ENCODE data around the gene RLN2.
A peak's percentile ranks its signal among the peaks of the same experiment; 100 is the strongest.
"Not testable (repeated sequence)": the region's sequence is repeated elsewhere in the genome, so short reads cannot be mapped to it uniquely, and the experiment has no call there.

Gene RLN2

GRCh38 chr9:5321058-5321457 is 16.5 kb upstream of the RLN2 start:
- Histone ChIP-seq H3K9me3 (ENCODE audit: control insufficient read depth, low read length) (no peaks in the 10 kb centered on the region), H3K4me3 (ENCODE audit: insufficient read depth, low read depth, low read length, poor library complexity, severe bottlenecking) (no peak overlapping the region)

GRCh38 chr9:5316406-5316805 is 11.9 kb upstream of the RLN2 start:
- not testable (repeated sequence) for H3K4me3 ChIP-seq (ENCODE audit: insufficient read depth, low read depth, low read length, poor library complexity, severe bottlenecking); H3K4me1 ChIP-seq (ENCODE audit: control insufficient read depth, insufficient read depth, low read length, poor library complexity, severe bottlenecking); H3K36me3 ChIP-seq (ENCODE audit: control insufficient read depth, insufficient read depth, low read length); H3K27ac ChIP-seq (ENCODE audit: insufficient read depth, low read length, poor library complexity, severe bottlenecking); H3K27me3 ChIP-seq (replicated peaks; ENCODE audit: control insufficient read depth, insufficient read depth, low read length, poor library complexity, severe bottlenecking); DNase-seq; H3K9me3 ChIP-seq (ENCODE audit: control insufficient read depth, low read length)

More at GRCh38 chr9:5321058-5321457, 16.5 kb upstream of the RLN2 start:
- DNase-seq: no peak
- Histone ChIP-seq H3K36me3 (ENCODE audit: control insufficient read depth, insufficient read depth, low read length) (no peaks in the 10 kb centered on the region), H3K4me1 (ENCODE audit: control insufficient read depth, insufficient read depth, low read length, poor library complexity, severe bottlenecking) (peaks cover 3% of the 10 kb centered on the region), H3K27ac (ENCODE audit: insufficient read depth, low read length, poor library complexity, severe bottlenecking) (no peak overlapping the region), H3K27me3 (replicated peaks; ENCODE audit: control insufficient read depth, insufficient read depth, low read length, poor library complexity, severe bottlenecking) (no peaks in the 10 kb centered on the region)

DNA sequence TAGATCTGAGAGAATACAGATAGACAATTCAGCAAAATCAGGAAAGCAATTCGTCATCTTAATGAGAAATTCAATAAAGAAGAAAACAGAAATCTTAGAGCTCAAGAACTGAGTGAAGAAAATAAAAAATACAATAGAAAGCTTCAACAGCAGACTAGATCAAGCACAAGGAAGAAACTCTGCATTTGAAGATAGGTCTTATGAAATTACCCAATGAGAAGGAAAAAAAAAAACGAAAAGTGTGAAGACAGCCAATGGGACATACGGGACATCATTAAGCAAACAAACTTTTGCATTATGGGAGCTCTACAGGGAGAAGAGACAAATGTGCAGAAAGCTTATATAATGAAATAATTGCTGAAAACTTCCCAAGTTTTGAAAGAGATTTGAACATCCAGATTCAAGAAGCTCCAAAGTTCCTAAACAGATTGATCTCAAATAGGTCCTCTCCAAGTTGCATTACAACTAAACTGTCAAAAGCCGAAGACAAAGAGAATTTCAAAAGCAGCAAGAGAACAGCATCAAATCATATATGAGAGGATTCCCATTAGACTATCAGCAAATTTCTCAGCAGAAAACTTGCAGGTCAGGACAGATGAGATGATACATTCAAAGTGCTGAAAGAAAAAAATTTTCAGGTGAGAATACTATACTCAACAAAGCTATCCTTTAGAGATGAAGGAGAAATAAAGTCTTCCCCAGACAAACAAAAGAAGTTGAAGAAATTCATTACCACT is 10.8 kb upstream of the RLN2 start:
- peaks cover 6% of the 10 kb centered on the region for H3K9me3 ChIP-seq (ENCODE audit: control insufficient read depth, low read length)
- DNase-seq: no peak
- no peaks in the 10 kb centered on the region for H3K36me3 ChIP-seq (ENCODE audit: control insufficient read depth, insufficient read depth, low read length)
- H3K4me3 ChIP-seq (ENCODE audit: insufficient read depth, low read depth, low read length, poor library complexity, severe bottlenecking): no peak overlapping the region
- H3K27me3 ChIP-seq (replicated peaks; ENCODE audit: control insufficient read depth, insufficient read depth, low read length, poor library complexity, severe bottlenecking): no peaks in the 10 kb centered on the region
- H3K27ac ChIP-seq (ENCODE audit: insufficient read depth, low read length, poor library complexity, severe bottlenecking): no peak overlapping the region
- no peaks in the 10 kb centered on the region for H3K4me1 ChIP-seq (ENCODE audit: control insufficient read depth, insufficient read depth, low read length, poor library complexity, severe bottlenecking)

DNA sequence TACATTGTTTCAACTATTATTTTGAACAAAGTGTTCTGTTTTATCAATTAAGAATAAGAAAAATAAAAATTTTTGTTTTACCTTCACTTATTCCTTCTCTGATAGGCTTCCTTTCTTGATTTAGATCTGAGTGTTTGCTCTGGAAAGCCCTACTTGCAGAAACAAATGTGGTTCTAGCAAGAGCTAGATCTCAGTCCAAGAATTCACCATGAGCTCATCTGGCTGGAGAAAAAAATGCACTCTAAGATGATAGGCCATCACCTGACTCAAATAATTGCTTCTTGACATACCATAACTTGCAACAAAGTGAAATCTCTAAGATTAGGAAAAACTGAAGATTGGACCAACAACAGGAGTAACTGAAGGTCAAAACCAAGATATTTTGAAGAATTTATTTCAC is 6.3 kb upstream of the RLN2 start:
- Histone ChIP-seq H3K4me3 (ENCODE audit: insufficient read depth, low read depth, low read length, poor library complexity, severe bottlenecking) (no peak overlapping the region), H3K9me3 (ENCODE audit: control insufficient read depth, low read length) (peaks cover 6% of the 10 kb centered on the region), H3K36me3 (ENCODE audit: control insufficient read depth, insufficient read depth, low read length) (no peaks in the 10 kb centered on the region), H3K27ac (ENCODE audit: insufficient read depth, low read length, poor library complexity, severe bottlenecking) (no peak overlapping the region), H3K4me1 (ENCODE audit: control insufficient read depth, insufficient read depth, low read length, poor library complexity, severe bottlenecking) (peaks cover 2% of the 10 kb centered on the region), H3K27me3 (replicated peaks; ENCODE audit: control insufficient read depth, insufficient read depth, low read length, poor library complexity, severe bottlenecking) (no peaks in the 10 kb centered on the region)
- DNase-seq: no peak

DNA sequence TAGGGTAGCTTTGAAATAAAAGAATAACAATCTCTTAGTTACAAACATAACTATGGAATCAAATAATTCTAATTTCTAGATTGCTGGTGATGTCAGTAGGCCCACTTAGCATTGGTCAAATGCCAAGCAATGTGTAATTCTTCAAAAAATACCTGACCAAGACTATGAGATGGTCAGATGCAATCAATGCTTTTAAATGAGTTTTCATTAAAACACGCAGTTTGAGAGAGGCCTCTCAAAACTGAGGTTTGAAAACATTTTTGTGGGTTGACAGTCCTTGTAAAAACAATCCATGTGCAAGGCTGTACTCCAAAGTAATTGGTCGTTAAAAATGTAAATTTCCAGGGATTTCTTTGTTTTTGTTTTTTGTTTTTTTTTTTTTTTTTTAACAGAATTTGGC is 1.2 kb upstream of the RLN2 start:
- no peaks in the 10 kb centered on the region for H3K9me3 ChIP-seq (ENCODE audit: control insufficient read depth, low read length)
- no peak overlapping the region for H3K4me3 ChIP-seq (ENCODE audit: insufficient read depth, low read depth, low read length, poor library complexity, severe bottlenecking)
- H3K4me1 ChIP-seq (ENCODE audit: control insufficient read depth, insufficient read depth, low read length, poor library complexity, severe bottlenecking): peaks cover 8% of the 10 kb centered on the region
- H3K27ac ChIP-seq (ENCODE audit: insufficient read depth, low read length, poor library complexity, severe bottlenecking): no peak overlapping the region
- H3K36me3 ChIP-seq (ENCODE audit: control insufficient read depth, insufficient read depth, low read length): no peaks in the 10 kb centered on the region
- no peaks in the 10 kb centered on the region for H3K27me3 ChIP-seq (replicated peaks; ENCODE audit: control insufficient read depth, insufficient read depth, low read length, poor library complexity, severe bottlenecking)
- DNase-seq: no peak

- peak in 2 of 3 donors; percentile 3 to 16 for DNase-seq
- Histone ChIP-seq H3K36me3 (ENCODE audit: control insufficient read depth, insufficient read depth, low read length) (no peaks in the 10 kb centered on the region), H3K9me3 (ENCODE audit: control insufficient read depth, low read length) (no peaks in the 10 kb centered on the region), H3K27ac (ENCODE audit: insufficient read depth, low read length, poor library complexity, severe bottlenecking) (no peak overlapping the region), H3K4me3 (ENCODE audit: insufficient read depth, low read depth, low read length, poor library complexity, severe bottlenecking) (no peak overlapping the region), H3K27me3 (replicated peaks; ENCODE audit: control insufficient read depth, insufficient read depth, low read length, poor library complexity, severe bottlenecking) (no peaks in the 10 kb centered on the region), H3K4me1 (ENCODE audit: control insufficient read depth, insufficient read depth, low read length, poor library complexity, severe bottlenecking) (peaks cover 5% of the 10 kb centered on the region)
Measured at GRCh38 chr9:5301544-5301943, 3.0 kb downstream of the RLN2 start.

DNA sequence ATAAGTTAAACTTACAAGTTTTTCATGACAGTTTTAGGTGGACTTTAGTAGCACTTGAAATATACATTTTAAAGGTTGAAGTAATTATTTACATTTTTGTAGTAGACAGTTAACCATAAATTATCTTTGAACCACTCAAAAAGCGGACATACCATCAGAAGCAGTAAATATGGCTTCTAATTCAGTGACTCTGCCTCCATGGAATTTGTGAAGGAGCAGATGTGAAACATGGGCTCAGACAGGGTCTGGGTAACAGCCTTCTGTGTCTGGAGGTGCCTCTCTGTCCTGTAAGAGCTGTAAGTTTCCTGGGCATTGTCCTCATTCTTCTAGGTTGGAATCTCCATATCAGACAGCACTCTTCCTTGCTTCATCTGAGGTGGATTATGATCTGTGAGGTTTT is 12.4 kb downstream of the RLN2 start:
- Histone ChIP-seq H3K9me3 (ENCODE audit: control insufficient read depth, low read length) (no peaks in the 10 kb centered on the region), H3K4me3 (ENCODE audit: insufficient read depth, low read depth, low read length, poor library complexity, severe bottlenecking) (no peak overlapping the region), H3K27me3 (replicated peaks; ENCODE audit: control insufficient read depth, insufficient read depth, low read length, poor library complexity, severe bottlenecking) (no peaks in the 10 kb centered on the region), H3K4me1 (ENCODE audit: control insufficient read depth, insufficient read depth, low read length, poor library complexity, severe bottlenecking) (no peaks in the 10 kb centered on the region), H3K36me3 (ENCODE audit: control insufficient read depth, insufficient read depth, low read length) (no peaks in the 10 kb centered on the region), H3K27ac (ENCODE audit: insufficient read depth, low read length, poor library complexity, severe bottlenecking) (no peak overlapping the region)
- DNase-seq: no peak

DNA sequence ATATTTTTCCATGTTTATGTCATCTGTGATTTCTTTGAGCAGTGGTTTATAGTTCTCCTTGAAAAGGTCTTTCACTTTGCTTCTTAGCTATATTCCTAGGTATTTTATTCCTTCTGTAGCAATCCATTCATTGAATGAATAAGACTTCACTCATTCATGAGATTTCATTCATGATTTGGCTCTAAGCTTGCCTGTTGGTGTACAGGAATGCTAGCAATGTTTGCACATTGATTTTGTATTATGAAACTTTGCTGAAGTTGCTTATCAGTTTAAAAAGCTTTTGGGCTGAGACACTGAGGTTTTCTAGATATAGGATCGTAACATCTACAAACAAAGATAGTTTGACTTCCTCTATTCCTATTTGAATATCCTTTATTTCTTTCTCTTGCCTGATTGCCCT is 15.9 kb downstream of the RLN2 start:
- no peaks in the 10 kb centered on the region for H3K9me3 ChIP-seq (ENCODE audit: control insufficient read depth, low read length)
- H3K36me3 ChIP-seq (ENCODE audit: control insufficient read depth, insufficient read depth, low read length): no peaks in the 10 kb centered on the region
- no peak overlapping the region for H3K27ac ChIP-seq (ENCODE audit: insufficient read depth, low read length, poor library complexity, severe bottlenecking)
- no peak for DNase-seq
- no peaks in the 10 kb centered on the region for H3K4me1 ChIP-seq (ENCODE audit: control insufficient read depth, insufficient read depth, low read length, poor library complexity, severe bottlenecking)
- H3K4me3 ChIP-seq (ENCODE audit: insufficient read depth, low read depth, low read length, poor library complexity, severe bottlenecking): no peak overlapping the region
- H3K27me3 ChIP-seq (replicated peaks; ENCODE audit: control insufficient read depth, insufficient read depth, low read length, poor library complexity, severe bottlenecking): no peaks in the 10 kb centered on the region

GRCh38 chr9:5286262-5286661 is 18.3 kb downstream of the RLN2 start:
- Histone ChIP-seq H3K4me1 (ENCODE audit: control insufficient read depth, insufficient read depth, low read length, poor library complexity, severe bottlenecking) (no peaks in the 10 kb centered on the region), H3K4me3 (ENCODE audit: insufficient read depth, low read depth, low read length, poor library complexity, severe bottlenecking) (no peak overlapping the region), H3K9me3 (ENCODE audit: control insufficient read depth, low read length) (no peaks in the 10 kb centered on the region), H3K27ac (ENCODE audit: insufficient read depth, low read length, poor library complexity, severe bottlenecking) (no peak overlapping the region), H3K36me3 (ENCODE audit: control insufficient read depth, insufficient read depth, low read length) (no peaks in the 10 kb centered on the region), H3K27me3 (replicated peaks; ENCODE audit: control insufficient read depth, insufficient read depth, low read length, poor library complexity, severe bottlenecking) (no peaks in the 10 kb centered on the region)
- DNase-seq: no peak

DNA sequence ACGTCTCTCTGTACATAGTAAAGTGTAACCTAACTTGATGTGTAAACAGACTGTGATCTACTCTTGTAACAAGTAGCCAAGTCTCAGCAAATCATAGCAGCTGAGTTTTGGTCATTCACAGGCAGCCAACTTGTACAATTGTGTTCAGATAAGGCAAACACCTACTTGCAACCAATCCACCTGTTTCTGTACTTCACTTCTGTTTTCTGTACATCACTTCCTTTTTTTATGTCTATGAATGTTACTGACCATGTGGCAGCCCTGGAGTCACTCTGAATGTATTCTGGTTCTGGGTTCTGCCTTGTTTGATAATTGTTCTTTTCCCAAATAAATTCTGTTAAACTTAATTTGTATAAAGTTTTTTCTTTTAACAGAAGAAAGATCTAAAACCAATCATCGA is 26.0 kb downstream of the RLN2 start:
- no peaks in the 10 kb centered on the region for H3K9me3 ChIP-seq (ENCODE audit: control insufficient read depth, low read length)
- H3K4me3 ChIP-seq (ENCODE audit: insufficient read depth, low read depth, low read length, poor library complexity, severe bottlenecking): no peak overlapping the region
- H3K27ac ChIP-seq (ENCODE audit: insufficient read depth, low read length, poor library complexity, severe bottlenecking): no peak overlapping the region
- DNase-seq: no peak
- H3K27me3 ChIP-seq (replicated peaks; ENCODE audit: control insufficient read depth, insufficient read depth, low read length, poor library complexity, severe bottlenecking): no peaks in the 10 kb centered on the region
- H3K4me1 ChIP-seq (ENCODE audit: control insufficient read depth, insufficient read depth, low read length, poor library complexity, severe bottlenecking): no peaks in the 10 kb centered on the region
- no peaks in the 10 kb centered on the region for H3K36me3 ChIP-seq (ENCODE audit: control insufficient read depth, insufficient read depth, low read length)

All from effector memory CD4-positive, alpha-beta T cell (primary cell).